Measurements from ENCODE around the gene STX8. TPM values are rescaled to one million over a fixed set of nuclear protein-coding genes. Genes with fewer than 3 reads are reported as not detected.
"Not testable (repeated sequence)": the region's sequence is repeated elsewhere in the genome, so short reads cannot be mapped to it uniquely, and the experiment has no call there.

The STX8 gene
- total and polyA plus RNA-seq, 2 donors: 68.4 to 101 TPM

- no peaks in the 10 kb centered on the region for H3K4me1 ChIP-seq (ENCODE audit: insufficient read depth)
- H3K36me3 ChIP-seq (ENCODE audit: insufficient read depth): no peaks in the 10 kb centered on the region
- H3K4me3 ChIP-seq (ENCODE audit: low read depth, low read length): no peak overlapping the region
- DNase-seq (ENCODE audit: extremely low spot score): no peak
- H3K27ac ChIP-seq (ENCODE audit: low read depth): no peak overlapping the region
- 86% methylated on average over 1 of the region's 1 CpG for WGBS
Measured at GRCh38 chr17:9408381-9408780, 167.2 kb downstream of the STX8 start.

- no peak overlapping the region for H3K27ac ChIP-seq (ENCODE audit: low read depth)
- H3K4me1 ChIP-seq (ENCODE audit: insufficient read depth): no peaks in the 10 kb centered on the region
- H3K36me3 ChIP-seq (ENCODE audit: insufficient read depth): no peaks in the 10 kb centered on the region
- no peak for DNase-seq (ENCODE audit: extremely low spot score)
- 78% methylated on average over 2 of the region's 2 CpGs for WGBS
- H3K4me3 ChIP-seq (ENCODE audit: low read depth, low read length): no peak overlapping the region
Measured at GRCh38 chr17:9406046-9406606, 169.5 kb downstream of the STX8 start.

- Histone ChIP-seq H3K27ac (ENCODE audit: low read depth) (no peak overlapping the region), H3K4me3 (ENCODE audit: low read depth, low read length) (no peak overlapping the region), H3K36me3 (ENCODE audit: insufficient read depth) (no peaks in the 10 kb centered on the region), H3K4me1 (ENCODE audit: insufficient read depth) (no peaks in the 10 kb centered on the region)
- no peak for DNase-seq (ENCODE audit: extremely low spot score)
- WGBS: 85% methylated on average over 4 of the region's 4 CpGs
Measured at GRCh38 chr17:9403257-9403656, 172.4 kb downstream of the STX8 start.

GRCh38 chr17:9402590-9403199, 172.9 kb downstream of the STX8 start:
- H3K4me1 ChIP-seq (ENCODE audit: insufficient read depth): no peaks in the 10 kb centered on the region
- no peaks in the 10 kb centered on the region for H3K36me3 ChIP-seq (ENCODE audit: insufficient read depth)
- no peak for DNase-seq (ENCODE audit: extremely low spot score)
- 94% methylated on average over 9 of the region's 9 CpGs for WGBS
- no peak overlapping the region for H3K4me3 ChIP-seq (ENCODE audit: low read depth, low read length)
- H3K27ac ChIP-seq (ENCODE audit: low read depth): no peak overlapping the region

GRCh38 chr17:9401434-9401833, 174.2 kb downstream of the STX8 start:
- H3K27ac ChIP-seq (ENCODE audit: low read depth): no peak overlapping the region

GRCh38 chr17:9389111-9389527, 186.5 kb downstream of the STX8 start:
- DNase-seq (ENCODE audit: extremely low spot score): no peak
- WGBS: 86% methylated on average over 3 of the region's 3 CpGs
- Histone ChIP-seq H3K27ac (ENCODE audit: low read depth) (no peak overlapping the region), H3K4me1 (ENCODE audit: insufficient read depth) (no peaks in the 10 kb centered on the region), H3K36me3 (ENCODE audit: insufficient read depth) (no peaks in the 10 kb centered on the region), H3K4me3 (ENCODE audit: low read depth, low read length) (no peak overlapping the region)

More at GRCh38 chr17:9401434-9401833, 174.2 kb downstream of the STX8 start:
- 77% methylated on average over 4 of the region's 4 CpGs for WGBS
- no peak for DNase-seq (ENCODE audit: extremely low spot score)
- no peaks in the 10 kb centered on the region for H3K4me1 ChIP-seq (ENCODE audit: insufficient read depth)
- no peaks in the 10 kb centered on the region for H3K36me3 ChIP-seq (ENCODE audit: insufficient read depth)
- H3K4me3 ChIP-seq (ENCODE audit: low read depth, low read length): no peak overlapping the region

- H3K27ac ChIP-seq (ENCODE audit: low read depth): no peak overlapping the region
- no peaks in the 10 kb centered on the region for H3K4me1 ChIP-seq (ENCODE audit: insufficient read depth)
- WGBS: 87% methylated on average over 3 of the region's 3 CpGs
- H3K4me3 ChIP-seq (ENCODE audit: low read depth, low read length): no peak overlapping the region
- H3K36me3 ChIP-seq (ENCODE audit: insufficient read depth): no peaks in the 10 kb centered on the region
- no peak for DNase-seq (ENCODE audit: extremely low spot score)
Measured at GRCh38 chr17:9386401-9386800, 189.2 kb downstream of the STX8 start.

- WGBS: 85% methylated on average over 3 of the region's 3 CpGs
- Histone ChIP-seq H3K4me3 (ENCODE audit: low read depth, low read length) (no peak overlapping the region), H3K4me1 (ENCODE audit: insufficient read depth) (no peaks in the 10 kb centered on the region), H3K36me3 (ENCODE audit: insufficient read depth) (no peaks in the 10 kb centered on the region), H3K27ac (ENCODE audit: low read depth) (no peak overlapping the region)
- no peak for DNase-seq (ENCODE audit: extremely low spot score)
Measured at GRCh38 chr17:9383826-9384225, 191.8 kb downstream of the STX8 start.

GRCh38 chr17:9382626-9383025, 193.0 kb downstream of the STX8 start:
- WGBS: 83% methylated on average over 2 of the region's 2 CpGs
- Histone ChIP-seq H3K4me1 (ENCODE audit: insufficient read depth) (no peaks in the 10 kb centered on the region), H3K27ac (ENCODE audit: low read depth) (no peak overlapping the region), H3K36me3 (ENCODE audit: insufficient read depth) (peaks cover 1% of the 10 kb centered on the region), H3K4me3 (ENCODE audit: low read depth, low read length) (no peak overlapping the region)
- DNase-seq (ENCODE audit: extremely low spot score): no peak

GRCh38 chr17:9381068-9381467, 194.6 kb downstream of the STX8 start:
- H3K4me3 ChIP-seq (ENCODE audit: low read depth, low read length): no peak overlapping the region
- H3K36me3 ChIP-seq (ENCODE audit: insufficient read depth): peaks cover 1% of the 10 kb centered on the region
- H3K4me1 ChIP-seq (ENCODE audit: insufficient read depth): no peaks in the 10 kb centered on the region
- WGBS: 95% methylated on average over 2 of the region's 2 CpGs
- H3K27ac ChIP-seq (ENCODE audit: low read depth): no peak overlapping the region
- DNase-seq (ENCODE audit: extremely low spot score): no peak

GRCh38 chr17:9380361-9380760, 195.3 kb downstream of the STX8 start:
- Histone ChIP-seq H3K36me3 (ENCODE audit: insufficient read depth) (peaks cover 1% of the 10 kb centered on the region), H3K4me1 (ENCODE audit: insufficient read depth) (no peaks in the 10 kb centered on the region), H3K27ac (ENCODE audit: low read depth) (no peak overlapping the region), H3K4me3 (ENCODE audit: low read depth, low read length) (no peak overlapping the region)
- no peak for DNase-seq (ENCODE audit: extremely low spot score)
- WGBS: 96% methylated on average over 4 of the region's 4 CpGs

- 92% methylated on average over 9 of the region's 9 CpGs for WGBS
Measured at GRCh38 chr17:9376177-9376576, 199.4 kb downstream of the STX8 start.

GRCh38 chr17:9371019-9371418, 204.6 kb downstream of the STX8 start:
- H3K4me3 ChIP-seq (ENCODE audit: low read depth, low read length): no peak overlapping the region
- no peak for DNase-seq (ENCODE audit: extremely low spot score)
- no peaks in the 10 kb centered on the region for H3K36me3 ChIP-seq (ENCODE audit: insufficient read depth)
- no peaks in the 10 kb centered on the region for H3K4me1 ChIP-seq (ENCODE audit: insufficient read depth)
- whole genome bisulfite sequencing: 74% methylated on average over 4 of the region's 4 CpGs
- H3K27ac ChIP-seq (ENCODE audit: low read depth): no peak overlapping the region

More at GRCh38 chr17:9376177-9376576, 199.4 kb downstream of the STX8 start:
- not testable (repeated sequence) for H3K4me1 ChIP-seq (ENCODE audit: insufficient read depth); DNase-seq (ENCODE audit: extremely low spot score); H3K36me3 ChIP-seq (ENCODE audit: insufficient read depth); H3K4me3 ChIP-seq (ENCODE audit: low read depth, low read length); H3K27ac ChIP-seq (ENCODE audit: low read depth)

- no peak for DNase-seq (ENCODE audit: extremely low spot score)
- Histone ChIP-seq H3K27ac (ENCODE audit: low read depth) (no peak overlapping the region), H3K36me3 (ENCODE audit: insufficient read depth) (no peaks in the 10 kb centered on the region), H3K4me3 (ENCODE audit: low read depth, low read length) (no peak overlapping the region), H3K4me1 (ENCODE audit: insufficient read depth) (no peaks in the 10 kb centered on the region)
- WGBS: 81% methylated on average over 6 of the region's 6 CpGs
Measured at GRCh38 chr17:9370467-9370866, 205.2 kb downstream of the STX8 start.

Measured in urinary bladder (tissue), 4 donors.